Osteoblast (primary cell): ENCODE results near the gene USP21. TPM values are rescaled to one million over a fixed set of nuclear protein-coding genes. Genes with fewer than 3 reads are reported as not detected.
A peak's percentile ranks its signal among the peaks of the same experiment; 100 is the strongest.

Experiments
- DNase-seq: peaks from one replicate; pipeline ENCODE4 v3.0.0; 2011; ENCODE audit warnings: low spot score, mixed read lengths; ENCODE audit not compliant: insufficient read length; ENCODE audit errors: missing footprints
- H2AFZ ChIP-seq: 2 replicates; pipeline ENCODE4 v1.6.0; 2011; ENCODE audit warnings: mild to moderate bottlenecking, low read length
- H3K27ac ChIP-seq: 2 replicates; pipeline ENCODE4 v1.5.1; 2011; ENCODE audit warnings: mild to moderate bottlenecking, low read depth, low read length, moderate library complexity
- H3K27me3 ChIP-seq: 2 replicates; pipeline ENCODE4 v1.6.0; 2012; ENCODE audit warnings: mild to moderate bottlenecking, control low read depth, inconsistent platforms, low read length, moderate library complexity; ENCODE audit not compliant: insufficient read depth
- H3K36me3 ChIP-seq: 2 replicates; pipeline ENCODE4 v1.5.1; 2011; ENCODE audit warnings: mild to moderate bottlenecking, low read length, control low read depth, moderate library complexity; ENCODE audit not compliant: insufficient read depth
- H3K4me1 ChIP-seq: 2 replicates; pipeline ENCODE4 v1.5.1; 2011; ENCODE audit warnings: mild to moderate bottlenecking, low read length, control low read depth, moderate library complexity; ENCODE audit not compliant: insufficient read depth
- H3K4me2 ChIP-seq: 2 replicates; pipeline ENCODE4 v1.6.0; 2011; ENCODE audit warnings: mild to moderate bottlenecking, low read length; ENCODE audit not compliant: insufficient read depth
- H3K4me3 ChIP-seq: fragments of 200-600 bp; sonication (generic); 3 replicates; pipeline ENCODE4 v1.5.1; 2012; ENCODE audit warnings: mild to moderate bottlenecking, low read length, inconsistent platforms; ENCODE audit not compliant: insufficient read depth
- H3K79me2 ChIP-seq: 2 replicates; pipeline ENCODE4 v1.6.0; 2012; ENCODE audit warnings: mild to moderate bottlenecking, low read length, control low read depth, inconsistent platforms; ENCODE audit not compliant: insufficient read depth
- H3K9me3 ChIP-seq: 2 replicates; pipeline ENCODE4 v1.5.1; 2011; ENCODE audit warnings: low read depth, low read length, control low read depth
- H4K20me1 ChIP-seq: 2 replicates; pipeline ENCODE4 v1.6.0; 2012; ENCODE audit warnings: mild to moderate bottlenecking, low read length, control low read depth; ENCODE audit not compliant: insufficient read depth
- total RNA-seq: library from RNA; depleted of rRNA; stranded (reverse); fragments of >200 nt; gene quantifications from 2 replicates; pipeline ENCODE4 v1.2.3, GENCODE V29; 2012
- TF ChIP-seq, protein P1 (sequence below): IDR thresholded peaks from 2 replicates; pipeline ENCODE4 v1.5.1; 2011; ENCODE audit warnings: mild to moderate bottlenecking, low read depth, low read length, moderate library complexity; ENCODE audit errors: extremely low read depth

The USP21 gene
- total RNA-seq, 1 donor, result 8.0 TPM

DNA sequence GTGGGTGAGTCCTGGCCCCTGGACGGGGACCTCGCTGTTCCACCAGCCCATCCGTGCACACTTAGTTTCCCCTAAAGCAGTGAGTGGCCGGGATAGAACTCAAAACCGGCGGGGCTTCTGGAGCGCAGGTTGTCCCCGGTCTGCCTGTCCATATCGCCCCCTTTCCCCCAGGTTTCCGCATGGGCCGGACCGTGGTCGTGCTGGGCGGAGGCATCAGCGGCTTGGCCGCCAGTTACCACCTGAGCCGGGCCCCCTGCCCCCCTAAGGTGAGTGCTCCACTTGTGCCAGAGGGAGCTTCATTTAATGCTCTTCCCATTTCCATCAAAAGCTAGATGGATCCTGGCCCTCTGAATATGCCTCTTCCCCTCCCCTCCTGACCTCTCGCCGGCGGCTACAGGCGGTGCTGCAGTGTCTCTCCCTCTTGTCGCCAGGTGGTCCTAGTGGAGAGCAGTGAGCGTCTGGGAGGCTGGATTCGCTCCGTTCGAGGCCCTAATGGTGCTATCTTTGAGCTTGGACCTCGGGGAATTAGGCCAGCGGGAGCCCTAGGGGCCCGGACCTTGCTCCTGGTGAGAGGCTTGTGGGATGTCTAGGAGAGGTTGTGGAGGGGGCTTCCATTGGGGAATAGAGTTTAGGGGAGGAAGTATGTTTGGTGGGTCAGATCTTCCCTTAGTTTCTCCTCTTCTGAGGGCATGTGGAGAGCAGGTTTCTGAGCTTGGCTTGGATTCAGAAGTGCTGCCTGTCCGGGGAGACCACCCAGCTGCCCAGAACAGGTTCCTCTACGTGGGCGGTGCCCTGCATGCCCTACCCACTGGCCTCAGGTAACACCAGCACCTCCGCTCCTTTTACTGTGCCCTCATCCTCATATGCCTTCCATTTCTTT is 7.6 kb downstream of the USP21 start:
- peaks cover 11% of the 10 kb centered on the region for H3K79me2 ChIP-seq
- peaks cover 15% of the 10 kb centered on the region for H3K4me1 ChIP-seq
- H3K9me3 ChIP-seq, result no peaks in the 10 kb centered on the region
- H3K27me3 ChIP-seq, result no peaks in the 10 kb centered on the region
- peak overlapping the region; percentile 88 for H2AFZ ChIP-seq
- H3K4me2 ChIP-seq, result peak overlapping the region; percentile 92
- peaks cover 53% of the 10 kb centered on the region for H3K36me3 ChIP-seq
- no peaks in the 10 kb centered on the region for H4K20me1 ChIP-seq
- TF ChIP-seq, protein P1, sequence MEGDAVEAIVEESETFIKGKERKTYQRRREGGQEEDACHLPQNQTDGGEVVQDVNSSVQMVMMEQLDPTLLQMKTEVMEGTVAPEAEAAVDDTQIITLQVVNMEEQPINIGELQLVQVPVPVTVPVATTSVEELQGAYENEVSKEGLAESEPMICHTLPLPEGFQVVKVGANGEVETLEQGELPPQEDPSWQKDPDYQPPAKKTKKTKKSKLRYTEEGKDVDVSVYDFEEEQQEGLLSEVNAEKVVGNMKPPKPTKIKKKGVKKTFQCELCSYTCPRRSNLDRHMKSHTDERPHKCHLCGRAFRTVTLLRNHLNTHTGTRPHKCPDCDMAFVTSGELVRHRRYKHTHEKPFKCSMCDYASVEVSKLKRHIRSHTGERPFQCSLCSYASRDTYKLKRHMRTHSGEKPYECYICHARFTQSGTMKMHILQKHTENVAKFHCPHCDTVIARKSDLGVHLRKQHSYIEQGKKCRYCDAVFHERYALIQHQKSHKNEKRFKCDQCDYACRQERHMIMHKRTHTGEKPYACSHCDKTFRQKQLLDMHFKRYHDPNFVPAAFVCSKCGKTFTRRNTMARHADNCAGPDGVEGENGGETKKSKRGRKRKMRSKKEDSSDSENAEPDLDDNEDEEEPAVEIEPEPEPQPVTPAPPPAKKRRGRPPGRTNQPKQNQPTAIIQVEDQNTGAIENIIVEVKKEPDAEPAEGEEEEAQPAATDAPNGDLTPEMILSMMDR, result no peak
- peak; percentile 75 for DNase-seq
- peak overlapping the region; percentile 87 for H3K27ac ChIP-seq
- H3K4me3 ChIP-seq, result peak overlapping the region; percentile 84

DNA sequence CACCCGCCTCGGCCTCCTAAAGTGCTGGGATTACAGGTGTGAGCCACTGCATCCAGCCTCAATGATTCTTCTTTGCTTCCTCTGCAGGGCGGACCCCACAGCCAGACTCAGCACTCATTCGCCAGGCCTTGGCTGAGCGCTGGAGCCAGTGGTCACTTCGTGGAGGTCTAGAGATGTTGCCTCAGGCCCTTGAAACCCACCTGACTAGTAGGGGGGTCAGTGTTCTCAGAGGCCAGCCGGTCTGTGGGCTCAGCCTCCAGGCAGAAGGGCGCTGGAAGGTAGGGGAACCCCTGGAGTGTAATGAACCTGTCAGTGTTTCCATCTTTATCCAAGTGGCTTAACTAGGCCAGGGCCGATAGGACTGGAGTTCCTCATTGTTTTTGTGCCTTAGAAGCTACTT is 9.6 kb downstream of the USP21 start:
- no peak for DNase-seq

DNA sequence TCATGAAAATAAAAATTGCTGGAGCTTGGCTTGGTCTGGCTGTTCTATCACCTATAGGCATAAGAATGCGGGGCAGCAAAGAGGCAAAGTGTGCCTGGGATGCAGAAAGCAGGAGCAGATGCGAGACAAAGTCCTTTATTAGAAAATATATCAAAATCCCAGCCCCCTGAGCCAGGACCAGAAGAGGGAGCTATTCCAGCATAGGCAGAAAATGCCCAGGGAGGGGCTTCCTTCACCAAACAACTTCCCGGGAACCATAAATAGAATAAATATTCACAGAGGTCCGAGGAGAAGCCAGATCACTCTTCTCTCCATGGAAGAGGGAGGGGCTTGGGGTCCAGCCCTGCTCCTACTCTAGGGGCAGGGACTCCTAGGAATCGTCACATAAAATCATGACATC is 11.9 kb downstream of the USP21 start:
- peaks cover 17% of the 10 kb centered on the region for H3K79me2 ChIP-seq
- no peak overlapping the region for H3K4me2 ChIP-seq
- no peak overlapping the region for H3K4me3 ChIP-seq
- H3K27ac ChIP-seq, result peak overlapping the region; percentile 92
- H3K9me3 ChIP-seq, result no peaks in the 10 kb centered on the region
- TF ChIP-seq, protein P1, result peak; percentile 41
- H2AFZ ChIP-seq, result no peak overlapping the region
- H4K20me1 ChIP-seq, result no peaks in the 10 kb centered on the region
- H3K4me1 ChIP-seq, result peaks cover 25% of the 10 kb centered on the region
- H3K27me3 ChIP-seq, result no peaks in the 10 kb centered on the region
- peaks cover 56% of the 10 kb centered on the region for H3K36me3 ChIP-seq
- peak; percentile 27 for DNase-seq

More for the DNA sequence above, 9.6 kb downstream of the USP21 start:
- H3K9me3 ChIP-seq, result no peaks in the 10 kb centered on the region
- H3K79me2 ChIP-seq, result peaks cover 13% of the 10 kb centered on the region
- H4K20me1 ChIP-seq, result no peaks in the 10 kb centered on the region
- H3K36me3 ChIP-seq, result peaks cover 52% of the 10 kb centered on the region
- no peak overlapping the region for H3K4me2 ChIP-seq
- H3K4me1 ChIP-seq, result peaks cover 31% of the 10 kb centered on the region
- H3K27me3 ChIP-seq, result no peaks in the 10 kb centered on the region
- H2AFZ ChIP-seq, result no peak overlapping the region
- no peak overlapping the region for H3K27ac ChIP-seq
- TF ChIP-seq, protein P1, result no peak
- H3K4me3 ChIP-seq, result no peak overlapping the region

DNA sequence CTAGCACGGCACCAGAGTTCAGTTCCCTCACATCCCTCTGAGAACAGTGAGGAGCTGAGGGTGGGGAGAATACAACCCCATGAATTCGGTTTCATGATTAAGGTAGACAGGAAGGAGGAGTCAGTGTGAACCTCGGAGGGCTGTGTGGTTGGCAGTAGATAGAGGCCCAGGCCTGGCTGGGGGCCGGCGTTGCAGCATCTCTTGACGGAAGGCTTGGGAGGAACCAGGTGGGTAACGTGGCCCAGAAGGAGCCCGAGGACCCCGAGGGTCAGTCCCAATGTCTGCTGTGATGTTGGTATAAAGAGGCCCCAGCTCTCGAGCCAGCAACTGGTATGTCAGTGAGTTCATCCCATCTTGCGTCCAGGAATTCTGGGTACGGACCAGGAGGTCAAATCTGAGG is 12.4 kb downstream of the USP21 start:
- peaks cover 20% of the 10 kb centered on the region for H3K79me2 ChIP-seq
- peak overlapping the region; percentile 92 for H3K27ac ChIP-seq
- no peak for DNase-seq
- H2AFZ ChIP-seq, result no peak overlapping the region
- TF ChIP-seq, protein P1, result no peak
- H3K4me1 ChIP-seq, result peaks cover 30% of the 10 kb centered on the region
- peaks cover 2% of the 10 kb centered on the region for H4K20me1 ChIP-seq
- no peaks in the 10 kb centered on the region for H3K9me3 ChIP-seq
- H3K4me3 ChIP-seq, result no peak overlapping the region
- H3K27me3 ChIP-seq, result no peaks in the 10 kb centered on the region
- no peak overlapping the region for H3K4me2 ChIP-seq
- peaks cover 56% of the 10 kb centered on the region for H3K36me3 ChIP-seq
